Measurements from ENCODE around the gene MUS81. TPM values are rescaled to one million over a fixed set of nuclear protein-coding genes. Genes with fewer than 3 reads are reported as not detected.

MUS81 gene
- total and polyA plus RNA-seq, 3 experiments from 2014 or later: 35.2 to 85.8 (median 84.7) TPM

DNA sequence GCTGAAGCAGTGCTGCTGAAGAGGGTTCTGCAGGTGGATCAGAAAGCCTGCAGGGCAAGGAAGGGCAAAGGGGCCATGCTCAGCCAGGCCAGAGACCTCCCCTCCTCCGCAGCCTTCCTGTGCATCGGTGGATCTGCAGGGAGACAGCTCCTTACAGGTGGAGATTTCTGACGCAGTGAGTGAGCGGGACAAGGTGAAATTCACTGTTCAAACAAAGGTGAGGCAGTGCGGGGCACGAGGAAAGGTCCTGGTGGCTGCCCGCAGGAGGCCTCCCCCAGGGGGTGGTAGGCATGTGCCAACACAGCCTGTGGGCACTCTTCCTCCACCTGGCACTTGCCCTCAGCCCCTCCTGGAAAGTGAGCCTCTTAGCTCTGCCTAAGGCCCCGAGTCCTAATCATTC is 10.9 kb upstream of the MUS81 start:
- DNase-seq: no peak
- Histone ChIP-seq H3K27ac (ENCODE audit: low read depth, low read length) (no peak overlapping the region), H3K4me3 (ENCODE audit: low read length) (no peak overlapping the region), H3K27me3 (ENCODE audit: insufficient read depth, low read length, poor library complexity, severe bottlenecking) (no peaks in the 10 kb centered on the region), H3K9me3 (ENCODE audit: low read length) (no peaks in the 10 kb centered on the region), H3K36me3 (ENCODE audit: insufficient read depth, low read length) (peaks cover 24% of the 10 kb centered on the region), H3K4me1 (ENCODE audit: insufficient read depth, low read length) (peaks cover 14% of the 10 kb centered on the region)
- H3K4me3 Mint-ChIP-seq: no peak overlapping the region
- H3K9me3 Mint-ChIP-seq: no peaks in the 10 kb centered on the region
- peaks cover 11 to 37% (median 18%) of the 10 kb centered on the region in 3 donors for H3K36me3 Mint-ChIP-seq
- ChIA-PET CTCF (interaction anchor here (1.1 to 4.1 kb wide), 4 partner anchors 9 to 70 kb away, joined by 3 to 18 read pairs (median 10); partner anchors contain the start of genes CFL1 and MUS81), POLR2A (interaction anchor here (1.0 to 1.2 kb wide), 2 partner anchors 10 to 69 kb away, joined by 3 read pairs; no protein-coding TSS in a partner anchor)
- no peaks in the 10 kb centered on the region for H3K27me3 Mint-ChIP-seq
- H3K4me1 Mint-ChIP-seq: peaks cover 15 to 19% (median 19%) of the 10 kb centered on the region in 3 donors
- H3K27ac Mint-ChIP-seq: peak overlapping the region in 2 of 8 donors; percentile 17 to 72

DNA sequence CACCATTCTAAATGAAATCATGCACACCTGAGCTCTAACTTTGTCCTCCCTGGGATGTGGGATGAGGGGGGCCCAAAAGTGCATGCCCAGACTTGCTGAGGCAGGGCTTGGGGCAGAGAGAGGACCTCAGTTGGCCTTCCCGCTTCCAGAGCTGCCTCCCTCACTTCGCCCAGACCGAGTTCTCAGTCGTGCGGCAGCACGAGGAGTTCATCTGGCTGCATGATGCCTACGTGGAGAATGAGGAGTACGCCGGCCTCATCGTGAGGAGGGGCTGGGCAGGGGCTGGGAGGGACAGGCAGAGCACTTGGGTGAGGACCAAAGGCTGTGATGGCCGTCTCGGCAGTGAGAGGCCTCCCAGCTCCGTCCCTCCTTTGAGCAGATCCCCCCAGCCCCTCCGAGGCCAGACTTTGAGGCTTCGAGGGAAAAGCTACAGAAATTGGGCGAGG is 10.4 kb upstream of the MUS81 start:
- Mint-ChIP-seq H3K27me3 (no peaks in the 10 kb centered on the region), H3K36me3 (peaks cover 12 to 42% (median 23%) of the 10 kb centered on the region in 3 donors), H3K4me3 (no peak overlapping the region), H3K9me3 (no peaks in the 10 kb centered on the region), H3K27ac (peak overlapping the region in 3 of 8 donors; percentile 17 to 83 (median 72)), H3K4me1 (peaks cover 19 to 23% (median 23%) of the 10 kb centered on the region in 3 donors)
- no peaks in the 10 kb centered on the region for H3K27me3 ChIP-seq (ENCODE audit: insufficient read depth, low read length, poor library complexity, severe bottlenecking)
- no peaks in the 10 kb centered on the region for H3K9me3 ChIP-seq (ENCODE audit: low read length)
- POLR2A ChIA-PET: interaction anchor here (1.0 to 1.2 kb wide), 3 partner anchors 10 to 187 kb away, joined by 3 to 4 read pairs (median 3); partner anchors contain the start of gene RELA
- H3K4me1 ChIP-seq (ENCODE audit: insufficient read depth, low read length): peaks cover 19% of the 10 kb centered on the region
- H3K4me3 ChIP-seq (ENCODE audit: low read length): no peak overlapping the region
- DNase-seq: no peak
- CTCF ChIA-PET: interaction anchor here (1.1 to 4.1 kb wide), 4 partner anchors 8 to 70 kb away, joined by 3 to 18 read pairs (median 10); partner anchors contain the start of genes CFL1 and MUS81
- H3K27ac ChIP-seq (ENCODE audit: low read depth, low read length): no peak overlapping the region
- peaks cover 29% of the 10 kb centered on the region for H3K36me3 ChIP-seq (ENCODE audit: insufficient read depth, low read length)

DNA sequence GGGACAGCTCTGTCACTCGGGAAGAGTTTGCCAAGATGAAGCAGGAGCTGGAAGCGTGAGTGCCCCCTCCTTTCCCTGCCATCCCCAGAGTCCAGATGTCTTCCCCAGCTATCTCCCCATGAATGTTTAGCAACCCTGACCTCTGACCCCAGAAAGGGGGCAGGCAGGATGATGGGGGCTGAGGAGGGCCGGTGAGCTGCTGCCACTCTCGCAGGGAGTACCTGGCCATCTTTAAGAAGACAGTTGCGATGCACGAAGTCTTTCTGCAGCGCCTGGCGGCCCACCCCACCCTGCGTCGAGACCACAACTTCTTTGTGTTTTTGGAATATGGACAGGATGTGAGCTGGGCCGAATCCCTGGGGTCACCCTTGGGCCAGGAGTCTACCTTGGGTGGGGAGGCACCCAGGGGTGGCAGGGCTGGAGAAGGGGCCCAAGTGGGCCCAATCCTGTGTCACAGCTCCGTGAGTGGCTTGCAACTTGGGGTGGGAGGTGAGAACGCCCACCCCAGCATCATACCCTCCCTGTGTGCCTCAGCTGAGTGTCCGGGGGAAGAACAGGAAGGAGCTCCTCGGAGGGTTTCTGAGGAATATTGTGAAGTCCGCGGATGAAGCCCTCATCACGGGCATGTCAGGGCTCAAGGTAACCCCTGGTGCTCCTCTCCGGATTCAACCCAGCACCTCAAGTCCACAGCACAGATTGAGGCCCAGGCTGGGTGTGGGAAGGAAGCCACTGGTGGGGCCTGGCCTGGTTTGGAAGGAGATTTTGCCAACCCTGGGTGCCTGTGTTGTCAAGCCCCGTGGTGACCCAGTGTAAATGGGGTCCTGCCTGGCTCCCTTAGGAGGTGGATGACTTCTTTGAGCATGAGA is 9.8 kb upstream of the MUS81 start:
- no peaks in the 10 kb centered on the region for H3K27me3 Mint-ChIP-seq

GRCh38 chr11:65851083-65851579 is 9.1 kb upstream of the MUS81 start:
- no peak for DNase-seq
- H3K36me3 Mint-ChIP-seq: peaks cover 14 to 54% (median 24%) of the 10 kb centered on the region in 3 donors
- POLR2A ChIA-PET: interaction anchor here (1.0 to 1.4 kb wide), 2 partner anchors 9 to 140 kb away, joined by 3 read pairs; partner anchors contain the start of gene MUS81

More for the DNA sequence above, 9.8 kb upstream of the MUS81 start:
- Mint-ChIP-seq H3K36me3 (peaks cover 14 to 47% (median 24%) of the 10 kb centered on the region in 3 donors), H3K9me3 (no peaks in the 10 kb centered on the region), H3K4me3 (no peak overlapping the region), H3K4me1 (peaks cover 23 to 30% (median 26%) of the 10 kb centered on the region in 3 donors), H3K27ac (peak overlapping the region in 1 of 8 donors; percentile 83)
- ChIA-PET CTCF (interaction anchor here (1.1 to 4.1 kb wide), 6 partner anchors 8 to 71 kb away, joined by 3 to 18 read pairs (median 6); partner anchors contain the start of genes CCDC85B, CFL1 and MUS81), POLR2A (interaction anchor here (1.0 to 1.2 kb wide), 3 partner anchors 9 to 187 kb away, joined by 3 to 4 read pairs (median 3); partner anchors contain the start of gene RELA)
- no peak overlapping the region for H3K27ac ChIP-seq (ENCODE audit: low read depth, low read length)
- no peak for DNase-seq
- peaks cover 35% of the 10 kb centered on the region for H3K36me3 ChIP-seq (ENCODE audit: insufficient read depth, low read length)
- no peaks in the 10 kb centered on the region for H3K9me3 ChIP-seq (ENCODE audit: low read length)
- H3K27me3 ChIP-seq (ENCODE audit: insufficient read depth, low read length, poor library complexity, severe bottlenecking): no peaks in the 10 kb centered on the region
- no peak overlapping the region for H3K4me3 ChIP-seq (ENCODE audit: low read length)
- H3K4me1 ChIP-seq (ENCODE audit: insufficient read depth, low read length): peaks cover 25% of the 10 kb centered on the region

DNA sequence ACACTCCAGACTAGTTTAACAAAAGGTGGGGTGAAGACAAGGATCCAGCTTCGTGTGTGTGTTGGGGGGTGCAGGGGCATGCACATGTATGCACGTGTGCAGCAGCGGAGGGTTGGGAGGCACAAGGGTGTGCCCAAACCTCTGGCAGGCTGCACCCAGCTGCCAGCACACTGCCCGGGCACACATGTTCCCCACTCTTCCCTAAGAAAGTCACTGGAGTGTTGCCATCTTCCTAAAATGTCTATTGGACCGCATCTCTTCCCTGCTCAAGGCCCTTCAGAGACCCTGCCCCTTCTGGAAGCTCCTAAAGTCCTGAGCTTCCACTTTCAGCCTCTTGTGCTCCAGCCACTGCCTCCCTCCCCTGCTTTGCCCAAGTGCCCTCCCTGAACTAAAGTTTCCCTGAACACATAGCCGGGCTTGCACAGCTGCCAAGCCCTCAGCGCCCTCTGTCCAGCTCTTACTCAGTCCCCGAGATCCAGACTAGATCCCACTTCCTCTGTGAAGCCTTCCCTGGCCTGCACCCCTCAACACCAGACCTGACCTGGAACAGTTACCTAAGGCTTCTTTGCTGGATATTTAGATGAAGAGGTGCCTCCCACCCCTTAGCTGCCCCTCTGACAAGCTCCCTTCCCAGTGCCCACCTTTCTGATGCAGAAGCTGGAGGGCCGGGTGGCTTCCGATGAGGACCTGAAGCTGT is 8.3 kb upstream of the MUS81 start:
- Mint-ChIP-seq H3K27ac (peak overlapping the region in 4 of 8 donors; percentile 43 to 91 (median 62)), H3K36me3 (peaks cover 19 to 62% (median 24%) of the 10 kb centered on the region in 3 donors), H3K9me3 (no peaks in the 10 kb centered on the region), H3K27me3 (no peaks in the 10 kb centered on the region), H3K4me1 (peaks cover 38 to 45% (median 41%) of the 10 kb centered on the region in 3 donors), H3K4me3 (peak overlapping the region in 3 of 7 donors; percentile 28 to 67 (median 61))
- Histone ChIP-seq H3K36me3 (ENCODE audit: insufficient read depth, low read length) (peaks cover 46% of the 10 kb centered on the region), H3K9me3 (ENCODE audit: low read length) (no peaks in the 10 kb centered on the region), H3K4me1 (ENCODE audit: insufficient read depth, low read length) (peaks cover 38% of the 10 kb centered on the region), H3K4me3 (ENCODE audit: low read length) (no peak overlapping the region), H3K27me3 (ENCODE audit: insufficient read depth, low read length, poor library complexity, severe bottlenecking) (no peaks in the 10 kb centered on the region), H3K27ac (ENCODE audit: low read depth, low read length) (no peak overlapping the region)
- no peak for DNase-seq
- POLR2A ChIA-PET: interaction anchor here (0.6 to 1.4 kb wide), 3 partner anchors 8 to 140 kb away, joined by 3 read pairs; partner anchors contain the start of genes MUS81 and SNX32
- CTCF ChIA-PET: interaction anchor here (1.2 to 4.1 kb wide), 8 partner anchors 9 to 199 kb away, joined by 3 to 18 read pairs (median 6); partner anchors contain the start of genes CCDC85B, FIBP and MUS81

More at GRCh38 chr11:65851083-65851579, 9.1 kb upstream of the MUS81 start:
- Mint-ChIP-seq H3K9me3 (no peaks in the 10 kb centered on the region), H3K4me3 (no peak overlapping the region), H3K4me1 (peaks cover 30 to 36% (median 33%) of the 10 kb centered on the region in 3 donors), H3K27ac (peak overlapping the region in 2 of 8 donors; percentile 38 to 70), H3K27me3 (no peaks in the 10 kb centered on the region)
- H3K27me3 ChIP-seq (ENCODE audit: insufficient read depth, low read length, poor library complexity, severe bottlenecking): no peaks in the 10 kb centered on the region
- no peak overlapping the region for H3K4me3 ChIP-seq (ENCODE audit: low read length)
- H3K4me1 ChIP-seq (ENCODE audit: insufficient read depth, low read length): peaks cover 32% of the 10 kb centered on the region
- H3K9me3 ChIP-seq (ENCODE audit: low read length): no peaks in the 10 kb centered on the region
- no peak overlapping the region for H3K27ac ChIP-seq (ENCODE audit: low read depth, low read length)
- H3K36me3 ChIP-seq (ENCODE audit: insufficient read depth, low read length): peaks cover 42% of the 10 kb centered on the region
- CTCF ChIA-PET: interaction anchor here (1.2 to 4.1 kb wide), 6 partner anchors 10 to 71 kb away, joined by 4 to 18 read pairs (median 7); partner anchors contain the start of genes CCDC85B, FIBP and MUS81

GRCh38 chr11:65852508-65853245 is 7.6 kb upstream of the MUS81 start:
- POLR2A ChIA-PET: interaction anchor here (1.4 kb wide), 1 partner anchor 7 kb away, joined by 3 read pairs; the partner anchor contains the start of gene MUS81
- Histone ChIP-seq H3K27me3 (ENCODE audit: insufficient read depth, low read length, poor library complexity, severe bottlenecking) (no peaks in the 10 kb centered on the region), H3K4me3 (ENCODE audit: low read length) (no peak overlapping the region), H3K4me1 (ENCODE audit: insufficient read depth, low read length) (peaks cover 38% of the 10 kb centered on the region), H3K9me3 (ENCODE audit: low read length) (no peaks in the 10 kb centered on the region), H3K27ac (ENCODE audit: low read depth, low read length) (no peak overlapping the region), H3K36me3 (ENCODE audit: insufficient read depth, low read length) (peaks cover 46% of the 10 kb centered on the region)
- H3K4me1 Mint-ChIP-seq: peaks cover 38 to 45% (median 41%) of the 10 kb centered on the region in 3 donors
- no peaks in the 10 kb centered on the region for H3K9me3 Mint-ChIP-seq
- no peaks in the 10 kb centered on the region for H3K27me3 Mint-ChIP-seq
- peaks cover 19 to 62% (median 24%) of the 10 kb centered on the region in 3 donors for H3K36me3 Mint-ChIP-seq
- DNase-seq: no peak
- peak overlapping the region in 1 of 7 donors; percentile 81 for H3K4me3 Mint-ChIP-seq
- H3K27ac Mint-ChIP-seq: peak overlapping the region in 1 of 8 donors; percentile 70
- CTCF ChIA-PET: interaction anchor here (1.2 to 4.1 kb wide), 5 partner anchors 20 to 199 kb away, joined by 3 to 16 read pairs (median 7); partner anchors contain the start of gene FIBP
